OCI-LY1 (cell line): Measurements from ENCODE around the gene CCDC167.

Experiments
- H2AFZ ChIP-seq: fragments of 200-600 bp; sonication (generic), shearing (Covaris generic); 2 replicates; pipeline ENCODE4 v1.6.0; 2014; ENCODE audit warnings: antibody characterized with exemption, mild to moderate bottlenecking, low read length
- H3F3A ChIP-seq: fragments of 200-600 bp; sonication (generic), shearing (Covaris generic); 2 replicates; pipeline ENCODE4 v1.6.0; 2014; ENCODE audit warnings: mild to moderate bottlenecking, antibody characterized with exemption, low read length, moderate library complexity; ENCODE audit not compliant: insufficient read depth
- H3K27ac ChIP-seq: fragments of 200-600 bp; sonication (generic); 2 replicates; pipeline ENCODE4 v1.5.1; 2014; ENCODE audit warnings: low read length, mixed run types, mild to moderate bottlenecking, low read depth; ENCODE audit not compliant: poor library complexity, severe bottlenecking
- H3K27me3 ChIP-seq: fragments of 200-600 bp; sonication (generic); 2 replicates; pipeline ENCODE4 v1.6.0; 2014; ENCODE audit warnings: antibody characterized with exemption, mild to moderate bottlenecking, low read length, moderate library complexity; ENCODE audit not compliant: insufficient read depth
- H3K36me3 ChIP-seq: fragments of 200-600 bp; sonication (generic); 2 replicates; pipeline ENCODE4 v1.6.1; 2014; ENCODE audit warnings: mild to moderate bottlenecking, antibody characterized with exemption, low read length, moderate library complexity, mixed read lengths; ENCODE audit not compliant: insufficient read depth
- H3K4me1 ChIP-seq: fragments of 200-600 bp; sonication (generic); 2 replicates; pipeline ENCODE4 v1.5.1; 2014; ENCODE audit warnings: mild to moderate bottlenecking, low read length, moderate library complexity; ENCODE audit not compliant: insufficient read depth, severe bottlenecking
- H3K4me2 ChIP-seq: fragments of 200-600 bp; sonication (generic), shearing (Covaris generic); 2 replicates; pipeline ENCODE4 v1.6.1; 2014; ENCODE audit warnings: low read length
- H3K4me3 ChIP-seq: fragments of 200-600 bp; sonication (generic); 2 replicates; pipeline ENCODE4 v1.5.1; 2014; ENCODE audit warnings: low read length, low read depth, mild to moderate bottlenecking, mixed read lengths; ENCODE audit not compliant: poor library complexity, severe bottlenecking
- H3K79me2 ChIP-seq: fragments of 200-600 bp; shearing (Covaris generic); 2 replicates; pipeline ENCODE4 v1.6.1; 2016; ENCODE audit warnings: mixed run types, low read length, mixed read lengths; ENCODE audit not compliant: insufficient read depth
- H3K9ac ChIP-seq: fragments of 200-600 bp; sonication (generic), shearing (Covaris generic); 2 replicates; pipeline ENCODE4 v1.6.1; 2014; ENCODE audit warnings: mild to moderate bottlenecking, low read length, mixed read lengths
- H3K9me2 ChIP-seq: fragments of 200-600 bp; sonication (generic), shearing (Covaris generic); 2 replicates; pipeline ENCODE4 v1.6.1; 2014; ENCODE audit warnings: low read depth, mild to moderate bottlenecking, low read length, mixed read lengths
- H3K9me3 ChIP-seq: fragments of 200-600 bp; shearing (Covaris generic); 2 replicates; pipeline ENCODE4 v1.6.1; 2014; ENCODE audit warnings: low read length, mixed read lengths
- H4K20me1 ChIP-seq: fragments of 200-600 bp; sonication (generic), shearing (Covaris generic); 2 replicates; pipeline ENCODE4 v1.6.0; 2016; ENCODE audit warnings: mild to moderate bottlenecking, low read length; ENCODE audit not compliant: insufficient read depth
- CTCF ChIP-seq: fragments of 200-600 bp; sonication (generic), shearing (Covaris generic); IDR thresholded peaks from 2 replicates; pipeline ENCODE4 v1.5.1; 2017; ENCODE audit warnings: mild to moderate bottlenecking, antibody characterized with exemption, low read length, moderate library complexity, mixed read lengths
- EZH2 ChIP-seq: fragments of 200-600 bp; sonication (generic), shearing (Covaris generic); IDR thresholded peaks from 2 replicates; pipeline ENCODE4 v1.8.0; 2017; ENCODE audit warnings: borderline replicate concordance, mixed run types, mild to moderate bottlenecking, antibody characterized with exemption, low read length, moderate library complexity, mixed read lengths

Gene CCDC167

GRCh38 chr6:37485291-37485702 lies 14.4 kb downstream of the CCDC167 start:
- no peak overlapping the region for H3K27ac ChIP-seq
- H3K4me1 ChIP-seq, result peaks cover 18% of the 10 kb centered on the region
- no peak overlapping the region for H3K9ac ChIP-seq
- no peak overlapping the region for H2AFZ ChIP-seq
- no peaks in the 10 kb centered on the region for H3K79me2 ChIP-seq
- H3K4me3 ChIP-seq, result no peak overlapping the region
- H3K9me3 ChIP-seq, result no peaks in the 10 kb centered on the region
- H3K4me2 ChIP-seq, result no peak overlapping the region
- no peaks in the 10 kb centered on the region for H3K9me2 ChIP-seq
- peaks cover 26% of the 10 kb centered on the region; the same call in 1 of the 2 replicates for H3K36me3 ChIP-seq
- no peaks in the 10 kb centered on the region for H3F3A ChIP-seq
- no peaks in the 10 kb centered on the region for H3K27me3 ChIP-seq
- no peaks in the 10 kb centered on the region for H4K20me1 ChIP-seq
- TF ChIP-seq EZH2 (no peak), CTCF (no peak; the same call in 1 of the 2 replicates)

GRCh38 chr6:37484786-37485170 lies 14.9 kb downstream of the CCDC167 start:
- no peak overlapping the region for H3K4me2 ChIP-seq
- no peaks in the 10 kb centered on the region for H4K20me1 ChIP-seq
- no peak overlapping the region for H3K9ac ChIP-seq
- no peaks in the 10 kb centered on the region for H3F3A ChIP-seq
- H3K4me3 ChIP-seq, result no peak overlapping the region
- peaks cover 31% of the 10 kb centered on the region; the same call in 1 of the 2 replicates for H3K36me3 ChIP-seq
- no peaks in the 10 kb centered on the region for H3K27me3 ChIP-seq
- H3K4me1 ChIP-seq, result peaks cover 13% of the 10 kb centered on the region
- H3K9me3 ChIP-seq, result no peaks in the 10 kb centered on the region
- H3K79me2 ChIP-seq, result no peaks in the 10 kb centered on the region
- no peak overlapping the region for H3K27ac ChIP-seq
- TF ChIP-seq CTCF (no peak), EZH2 (no peak)
- no peak overlapping the region for H2AFZ ChIP-seq
- no peaks in the 10 kb centered on the region for H3K9me2 ChIP-seq

GRCh38 chr6:37483917-37484785 lies 15.5 kb downstream of the CCDC167 start:
- Histone ChIP-seq H4K20me1 (no peaks in the 10 kb centered on the region), H3K4me1 (peaks cover 13% of the 10 kb centered on the region), H3K9ac (no peak overlapping the region), H3K4me3 (no peak overlapping the region), H3F3A (no peaks in the 10 kb centered on the region), H3K9me3 (no peaks in the 10 kb centered on the region), H3K36me3 (peaks cover 37% of the 10 kb centered on the region; the same call in 1 of the 2 replicates), H3K27ac (no peak overlapping the region), H3K4me2 (no peak overlapping the region), H3K79me2 (no peaks in the 10 kb centered on the region), H3K9me2 (no peaks in the 10 kb centered on the region), H3K27me3 (no peaks in the 10 kb centered on the region), H2AFZ (no peak overlapping the region)
- no peak for TF ChIP-seq EZH2
- peak; percentile 84 for TF ChIP-seq CTCF
